Pancreas (tissue), 10 donors: ENCODE results near the gene TCTN1. TPM values are rescaled to one million over a fixed set of nuclear protein-coding genes. Genes with fewer than 3 reads are reported as not detected.
"Not testable (repeated sequence)": the region's sequence is repeated elsewhere in the genome, so short reads cannot be mapped to it uniquely, and the experiment has no call there.

Experiments used
- ATAC-seq, 4 donors: fragments of 200-7000 bp; cut with Tn5 transposase; one replicate each; pipeline versions ENCODE4 v1.8.0 to v1.9.1; 2020; ENCODE audit warnings: mild to moderate bottlenecking in 4 of 4, moderate library complexity in 4 of 4
- DNase-seq, 6 donors: peaks; one replicate each; pipeline ENCODE4 v3.0.0-alpha.2; 2020
- FAIRE-seq: peaks from 2 replicates; lab custom pipeline; 2012; peaks lifted over from hg19 to GRCh38; lab: Jason Lieb, UNC
- H3K27ac ChIP-seq, 4 donors: fragments of 200-600 bp; sonication (generic); 1 replicate in 3 of 4; 2 replicates in 1 of 4; pipeline versions ENCODE4 v1.5.0 to v1.8.0; 2020
- H3K27me3 ChIP-seq, 4 donors: fragments of 200-600 bp; one replicate each; pipeline ENCODE4 v1.8.0; 2021
- H3K36me3 ChIP-seq, 3 donors: fragments of 200-600 bp; sonication (generic) in 1 of 3; one replicate each; pipeline versions ENCODE4 v1.5.0 to v1.8.0; 2020 to 2021
- H3K4me1 ChIP-seq, 3 donors: fragments of 200-600 bp; one replicate each; pipeline ENCODE4 v1.8.0; 2021
- H3K4me3 ChIP-seq, 4 donors: fragments of 200-600 bp; sonication (generic) in 2 of 4; one replicate each; pipeline versions ENCODE4 v1.5.0 to v1.8.0; 2020 to 2021
- H3K9me3 ChIP-seq, 4 donors: fragments of 200-600 bp; one replicate each; pipeline ENCODE4 v1.8.0; 2021
- CTCF ChIP-seq, 4 donors: fragments of 200-600 bp; sonication (generic) in 3 of 4; IDR thresholded peaks; one replicate each; pipeline versions ENCODE4 v1.5.0 to v1.8.0; 2021; ENCODE audit warnings: antibody characterized with exemption in 4 of 4
- WGBS, 2 donors: extraction: QIAGEN DNeasy Blood & Tissue Kit; methylation state at CpG; one replicate each; pipeline ENCODE4 v1.1.7; 2013; 5-methylcytosine and 5-hydroxymethylcytosine counted together
- intact Hi-C, 3 donors: fragments of 100-400 bp; cut with DNase I; formaldehyde crosslinking; loops; one replicate each; pipeline versions ENCODE4 v1.11.1 to v1.14.2; 2022
- polyA plus RNA-seq, 2 donors: library from polyadenylated mRNA; stranded (reverse); fragments of 200-250 nt; gene quantifications; one replicate each; pipeline ENCODE4 v1.2.3, GENCODE V29; 2013
- total RNA-seq, 6 donors: library from RNA; stranded (reverse); fragmentation: NEBNext Ultra II Directional in 4 of 6; extraction: Animal tissue kit (Norgen Biotek cat#: 25700) in 4 of 6; gene quantifications; one replicate each; pipeline versions ENCODE4 v1.2.1 to v1.2.4, GENCODE V29; 2021 to 2023
- donor health status: healthy with polysubstance abuse.
- donor health status: DM: no; HTN: no; CAD: no; lungs with moderate emphysema.
- donor health status: DM: no; HTN: no; CAD: no.
- donor health status: control.
- donor health status: control.
- donor health status: Bipolar disorder and iron deficiency.
- donor health status: DM: yes; HTN: yes; CAD: no.
- donor health status: DM: no; HTN: no; CAD: no.
- donor health status: DM: no; HTN: no; CAD: no.
- donor health status: DM: yes; HTN: yes; CAD: no.

TCTN1 gene
- total and polyA plus RNA-seq, 8 donors = 14.7 to 54.5 (median 20.9) TPM

DNA sequence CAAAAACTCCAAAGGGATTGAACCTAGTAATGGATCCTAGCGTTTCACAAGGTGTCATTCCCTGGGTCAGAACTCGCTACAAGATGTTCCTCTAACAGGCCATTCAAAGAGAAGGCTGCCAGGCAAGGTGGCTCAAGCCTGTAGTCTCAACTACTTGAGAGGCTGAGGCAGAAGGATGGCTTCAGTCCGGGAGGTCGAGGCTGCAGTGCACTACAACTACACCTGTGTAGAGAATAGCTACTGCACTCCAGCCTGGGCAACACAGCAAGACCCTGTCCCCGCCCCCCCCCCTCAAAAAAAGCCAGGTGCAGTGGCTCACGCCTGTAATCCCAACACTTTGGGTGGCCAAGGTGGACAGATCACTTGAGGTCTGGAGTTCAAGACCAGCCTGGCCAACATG is 45.2 kb upstream of the TCTN1 start:
- Histone ChIP-seq H3K36me3 (no peaks in the 10 kb centered on the region), H3K4me3 (no peak overlapping the region), H3K27me3 (no peaks in the 10 kb centered on the region), H3K4me1 (peaks cover 15 to 29% (median 26%) of the 10 kb centered on the region in 3 donors), H3K27ac (no peak overlapping the region), H3K9me3 (no peaks in the 10 kb centered on the region)
- TF ChIP-seq CTCF (IDR thresholded peaks at IDR 0.05) = no peak
- 96 to 99% methylated on average over 6 of the region's 6 CpGs for WGBS, 2 donors
- intact Hi-C loops = no loop called here
- FAIRE-seq (no peak), ATAC-seq (no peak), DNase-seq (no peak)

GRCh38 chr12:110569838-110570237 is 44.1 kb upstream of the TCTN1 start:
- ATAC-seq, H3K27me3 ChIP-seq, H3K4me3 ChIP-seq, H3K36me3 ChIP-seq, FAIRE-seq, intact Hi-C loops, H3K9me3 ChIP-seq, DNase-seq, H3K27ac ChIP-seq: not testable (repeated sequence)
- peaks cover 15 to 27% (median 19%) of the 10 kb centered on the region in 3 donors for H3K4me1 ChIP-seq
- WGBS, 2 donors = no CpG with 5 or more reads among the region's 2 CpGs

- WGBS, 2 donors = 97% methylated on average over 16 of the region's 16 CpGs
- DNase-seq, H3K27ac ChIP-seq, ATAC-seq, FAIRE-seq, intact Hi-C loops, H3K9me3 ChIP-seq, H3K36me3 ChIP-seq, H3K4me3 ChIP-seq, H3K27me3 ChIP-seq: not testable (repeated sequence)
- peaks cover 10 to 26% (median 19%) of the 10 kb centered on the region in 3 donors for H3K4me1 ChIP-seq
Observed at GRCh38 chr12:110570798-110571197, 43.1 kb upstream of the TCTN1 start.

DNA sequence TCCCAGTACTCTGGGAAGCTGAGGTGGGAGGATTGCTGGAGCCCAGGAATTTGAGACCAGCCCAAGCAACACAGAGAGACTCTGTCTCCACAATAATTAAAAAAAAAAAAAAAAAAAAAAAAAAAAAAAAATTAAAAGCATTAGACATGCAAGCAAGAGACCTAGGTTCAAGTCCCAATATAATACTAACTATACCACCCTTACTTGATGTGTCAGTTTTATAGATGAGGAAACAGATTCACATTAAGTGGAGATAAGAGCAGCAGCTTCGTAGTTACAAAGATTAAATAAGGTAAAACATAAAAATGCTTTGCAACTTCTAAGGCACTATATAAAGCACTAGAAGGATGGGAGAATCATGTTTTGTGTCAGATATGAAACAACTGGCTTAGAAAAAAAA is 39.9 kb upstream of the TCTN1 start:
- DNase-seq (no peak), FAIRE-seq (no peak), ATAC-seq (no peak)
- H3K36me3 ChIP-seq = no peaks in the 10 kb centered on the region
- intact Hi-C loops = no loop called here
- no peak overlapping the region for H3K27ac ChIP-seq
- H3K4me1 ChIP-seq = peaks cover 0 to 34% (median 17%) of the 10 kb centered on the region in 3 donors
- no peaks in the 10 kb centered on the region for H3K9me3 ChIP-seq
- WGBS, 2 donors = 29 to 58% methylated on average over 1 of the region's 1 CpG
- H3K27me3 ChIP-seq = no peaks in the 10 kb centered on the region
- H3K4me3 ChIP-seq = no peak overlapping the region
- TF ChIP-seq CTCF (IDR thresholded peaks at IDR 0.05) = no peak

DNA sequence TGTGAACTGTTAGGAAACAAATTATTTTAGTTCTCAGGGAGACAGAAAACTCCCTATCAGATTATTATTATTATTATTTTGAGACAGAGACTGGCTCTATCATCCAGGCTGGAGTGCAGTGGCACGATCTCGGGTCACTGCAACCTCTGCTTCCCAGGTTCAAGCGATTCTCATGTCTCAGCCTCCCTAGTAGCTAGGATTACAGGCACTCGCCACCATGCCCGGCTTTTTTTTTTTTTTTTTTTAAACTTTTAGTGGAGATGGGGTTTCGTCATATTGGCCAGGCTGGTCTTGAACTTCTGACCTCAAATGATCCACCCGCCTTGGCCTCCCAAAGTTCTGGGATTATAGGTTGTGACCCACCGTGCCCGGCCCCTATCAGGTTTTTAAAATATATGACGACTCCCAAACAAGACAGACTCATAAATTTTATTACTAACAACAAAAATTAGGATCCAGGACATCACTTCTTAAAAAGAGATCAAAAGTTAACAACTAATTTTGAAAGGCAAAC is 39.2 kb upstream of the TCTN1 start:
- FAIRE-seq, H3K27ac ChIP-seq, DNase-seq, H3K27me3 ChIP-seq, H3K9me3 ChIP-seq, ATAC-seq, H3K4me3 ChIP-seq, H3K36me3 ChIP-seq, intact Hi-C loops: not testable (repeated sequence)
- WGBS, 2 donors = 95 to 96% methylated on average over 9 to 10 of the region's 10 CpGs
- peaks cover 0 to 36% (median 17%) of the 10 kb centered on the region in 3 donors for H3K4me1 ChIP-seq

GRCh38 chr12:110575326-110575725 is 38.6 kb upstream of the TCTN1 start:
- intact Hi-C loops = no loop called here
- no peak for TF ChIP-seq CTCF (IDR thresholded peaks at IDR 0.05)
- Histone ChIP-seq H3K36me3 (no peaks in the 10 kb centered on the region), H3K9me3 (no peaks in the 10 kb centered on the region), H3K27me3 (no peaks in the 10 kb centered on the region), H3K4me3 (no peak overlapping the region), H3K27ac (no peak overlapping the region), H3K4me1 (peaks cover 0 to 39% (median 17%) of the 10 kb centered on the region in 3 donors)
- 4 to 6% methylated on average over 1 of the region's 1 CpG for WGBS, 2 donors
- no peak for FAIRE-seq
- ATAC-seq = peak in 3 of 4 donors; percentile 34 to 58 (median 39)
- DNase-seq = no peak
